ENCODE measurements around the gene SBSN.

The SBSN gene

GRCh38 chr19:35533822-35534392 lies 5.8 kb upstream of the SBSN start:
- in situ Hi-C loops (cut with MboI; ENCODE audit: low sequenced_read_pairs): no loop called here

GRCh38 chr19:35533201-35533821 lies 5.2 kb upstream of the SBSN start, which contains the start of gene GAPDHS:
TSS of gene GAPDHS (plus strand) at chr19:35533456. CDS start at chr19:35533528, 72 bp downstream.
- in situ Hi-C loops (cut with MboI; ENCODE audit: low sequenced_read_pairs): no loop called here

GRCh38 chr19:35531291-35531690 lies 3.2 kb upstream of the SBSN start:
- in situ Hi-C loops (cut with MboI; ENCODE audit: low sequenced_read_pairs): no loop called here

GRCh38 chr19:35529241-35530218 lies 1.4 kb upstream of the SBSN start:
- in situ Hi-C loops (cut with MboI; ENCODE audit: low sequenced_read_pairs): no loop called here

- in situ Hi-C loops (cut with MboI; ENCODE audit: low sequenced_read_pairs): no loop called here
These were observed 2.2 kb downstream of the SBSN start for GRCh38 chr19:35525873-35526272.

- in situ Hi-C loops (cut with MboI; ENCODE audit: low sequenced_read_pairs): no loop called here
These were observed 3.8 kb downstream of the SBSN start for GRCh38 chr19:35524181-35524837.

DNA sequence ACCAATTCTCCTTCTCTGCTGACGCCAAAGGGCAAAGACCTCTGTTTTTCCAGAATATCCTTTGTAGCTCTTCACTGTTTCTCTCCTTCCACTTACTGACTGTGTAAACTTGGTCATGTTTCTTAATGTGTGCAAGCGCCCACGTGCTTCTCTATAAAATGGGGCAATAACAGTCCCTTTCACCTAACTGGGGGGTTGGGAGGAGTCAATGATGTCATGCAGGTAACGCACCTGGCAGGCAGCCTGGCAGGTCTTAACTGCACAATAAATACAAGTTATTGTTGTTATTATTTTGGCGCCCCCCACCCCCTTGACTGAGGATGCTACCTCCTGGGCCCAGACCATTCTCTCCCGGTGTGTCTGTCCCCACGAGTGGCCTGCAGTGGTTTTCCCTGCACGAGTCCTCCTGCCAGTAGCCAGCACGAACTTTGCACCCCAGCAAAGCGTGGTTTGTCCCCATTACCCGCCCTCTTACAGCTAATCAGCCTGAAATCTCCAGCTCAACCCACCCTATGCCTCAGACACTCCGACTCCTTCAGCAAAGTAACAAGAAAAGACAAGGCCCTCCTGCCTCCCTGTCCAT lies 5.3 kb downstream of the SBSN start:
- in situ Hi-C loops (cut with MboI; ENCODE audit: low sequenced_read_pairs): no loop called here

DNA sequence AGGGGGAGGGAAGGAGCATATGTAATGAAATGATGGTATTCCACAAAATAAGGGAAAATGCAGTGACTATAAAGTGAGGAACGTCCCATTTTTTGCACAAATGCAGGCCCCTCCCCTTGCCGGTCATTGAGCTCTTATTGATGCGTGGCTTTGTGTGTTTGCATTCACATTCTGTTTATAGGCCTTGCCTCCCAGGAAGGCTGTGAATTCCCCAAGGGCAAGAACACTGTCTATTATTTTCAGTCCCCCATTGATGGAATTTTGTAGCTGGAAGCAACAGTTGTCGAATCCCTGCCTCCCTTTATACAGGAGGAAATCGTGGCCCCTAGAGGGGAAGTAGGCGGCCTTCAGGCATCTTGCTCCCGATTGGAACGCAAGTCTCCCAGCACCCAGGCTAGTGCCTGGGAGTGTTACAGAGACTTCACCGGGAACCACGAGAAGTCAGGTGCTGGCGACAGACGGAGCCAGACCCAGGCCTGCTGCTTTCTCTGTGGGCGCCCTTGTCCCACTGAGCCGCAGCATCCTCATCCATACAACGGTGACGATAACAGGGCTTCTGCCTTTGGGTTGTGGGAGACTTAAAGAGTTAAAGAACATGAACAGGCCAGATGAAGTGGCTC lies 6.9 kb downstream of the SBSN start:
- in situ Hi-C loops (cut with MboI; ENCODE audit: low sequenced_read_pairs): no loop called here

GRCh38 chr19:35519291-35519690 lies 8.8 kb downstream of the SBSN start:
- in situ Hi-C loops (cut with MboI; ENCODE audit: low sequenced_read_pairs): no loop called here

GRCh38 chr19:35518313-35518712 lies 9.8 kb downstream of the SBSN start:
- in situ Hi-C loops (cut with MboI; ENCODE audit: low sequenced_read_pairs): no loop called here

GRCh38 chr19:35517342-35517741 lies 10.8 kb downstream of the SBSN start:
- in situ Hi-C loops (cut with MboI; ENCODE audit: low sequenced_read_pairs): no loop called here

- in situ Hi-C loops (cut with MboI; ENCODE audit: low sequenced_read_pairs): no loop called here
These were observed 11.8 kb downstream of the SBSN start for GRCh38 chr19:35516310-35516709.

DNA sequence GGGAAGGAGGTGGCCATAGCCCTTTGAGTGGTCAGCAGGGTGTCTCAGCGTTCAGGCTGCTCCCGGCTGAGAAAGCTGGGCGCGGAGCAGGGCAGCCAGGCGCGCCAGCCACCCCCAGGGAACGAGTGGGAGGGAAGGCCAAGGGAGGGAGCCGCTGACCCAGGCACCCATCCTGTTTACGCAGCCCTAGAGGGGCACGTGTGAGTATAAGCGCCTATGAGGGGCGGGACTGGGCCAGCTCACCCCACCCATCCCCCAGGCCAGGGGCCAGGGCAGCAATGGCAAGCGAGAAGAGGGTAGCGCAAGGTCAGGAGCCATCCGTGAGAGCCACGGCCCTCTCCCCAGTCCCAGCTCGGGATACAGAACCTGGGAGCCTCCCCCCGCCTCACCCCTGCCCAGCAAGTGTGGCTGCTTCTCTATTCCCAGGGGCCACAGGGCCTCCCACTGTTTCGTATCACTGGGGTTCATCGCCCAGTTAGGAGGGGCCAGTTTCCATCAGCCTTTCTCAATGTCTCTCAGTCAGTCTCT lies 13.8 kb downstream of the SBSN start:
- in situ Hi-C loops (cut with MboI; ENCODE audit: low sequenced_read_pairs): no loop called here

- in situ Hi-C loops (cut with MboI; ENCODE audit: low sequenced_read_pairs): no loop called here
These were observed 14.4 kb downstream of the SBSN start, which contains the start of gene DMKN for GRCh38 chr19:35513628-35514281. TSS of gene DMKN (minus strand) at chr19:35513649. CDS start at chr19:35513475, 174 bp downstream.

- in situ Hi-C loops (cut with MboI; ENCODE audit: low sequenced_read_pairs): no loop called here
These were observed 15.1 kb downstream of the SBSN start for GRCh38 chr19:35512831-35513627.

- in situ Hi-C loops (cut with MboI; ENCODE audit: low sequenced_read_pairs): no loop called here
These were observed 16.8 kb downstream of the SBSN start for GRCh38 chr19:35511337-35511736.

- in situ Hi-C loops (cut with MboI; ENCODE audit: low sequenced_read_pairs): no loop called here
These were observed 17.5 kb downstream of the SBSN start for GRCh38 chr19:35510626-35510964.

DNA sequence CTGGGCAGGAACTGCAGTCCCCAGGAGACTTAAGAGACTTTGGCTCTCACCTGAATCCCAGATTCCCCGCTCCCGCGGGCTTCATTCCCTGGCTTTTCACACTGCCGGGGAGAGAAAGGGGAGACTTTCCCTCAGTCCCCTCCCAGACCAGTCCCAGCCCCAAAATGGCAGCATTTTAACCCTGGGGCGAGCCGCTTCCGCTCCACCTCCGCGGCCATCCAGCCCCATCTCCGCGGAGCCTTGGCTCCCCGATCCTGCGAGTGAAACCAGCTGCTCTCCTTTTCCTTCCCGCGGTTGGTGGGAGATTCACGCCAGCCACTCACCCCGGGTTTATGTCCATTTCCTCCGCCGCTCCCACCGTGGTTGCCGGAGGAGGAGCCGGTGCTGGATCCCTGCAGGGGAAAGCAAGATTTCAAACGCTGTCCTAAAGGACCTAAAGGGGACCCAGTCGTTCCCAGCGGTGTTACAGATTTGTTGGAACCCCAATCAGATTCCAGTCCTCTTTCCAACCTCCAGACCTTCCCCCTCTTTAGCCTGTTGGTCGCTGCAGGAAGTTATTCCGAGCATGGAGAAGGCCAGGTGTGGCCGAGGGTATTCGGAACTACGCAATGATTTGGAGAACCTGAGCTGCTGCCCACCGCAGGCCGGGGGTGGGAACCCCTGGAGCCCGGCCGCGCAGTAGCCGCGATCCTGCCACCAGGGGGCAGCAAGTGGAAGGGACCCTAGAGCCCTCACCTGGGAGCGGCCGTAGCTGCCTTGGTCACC lies 18.1 kb downstream of the SBSN start:
- in situ Hi-C loops (cut with MboI; ENCODE audit: low sequenced_read_pairs): no loop called here

Measured in HL-60/S4 (cell line).